ENCODE results near the gene SOD3. TPM values are rescaled to one million over a fixed set of nuclear protein-coding genes. Genes with fewer than 3 reads are reported as not detected.

The SOD3 gene, protein sequence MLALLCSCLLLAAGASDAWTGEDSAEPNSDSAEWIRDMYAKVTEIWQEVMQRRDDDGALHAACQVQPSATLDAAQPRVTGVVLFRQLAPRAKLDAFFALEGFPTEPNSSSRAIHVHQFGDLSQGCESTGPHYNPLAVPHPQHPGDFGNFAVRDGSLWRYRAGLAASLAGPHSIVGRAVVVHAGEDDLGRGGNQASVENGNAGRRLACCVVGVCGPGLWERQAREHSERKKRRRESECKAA
- total RNA-seq (2021) = 4.1 to 8.2 TPM (median 8.0 TPM) in 3 replicates
- percentile 50 among the genes with signal in this experiment for Bru-seq, nascent RNA
- long read RNA-seq, experiment 1, transcript SOD3-201 (2 exons, 1,526 nt) = major isoform, 15 of 16 reads
- long read RNA-seq, experiment 1, partial matches to known transcripts = 0 of 16 reads
- long read RNA-seq, experiment 1, other reads (novel, unspliced or antisense) = 1 of 16 reads
- long read RNA-seq, experiment 2, transcript SOD3-201 (2 exons, 1,526 nt) = major isoform, 14 of 22 reads
- long read RNA-seq, experiment 2, partial matches to known transcripts = 5 of 22 reads
- long read RNA-seq, experiment 2, other reads (novel, unspliced or antisense) = 3 of 22 reads
- long read RNA-seq, experiment 3 = 0 reads

DNA sequence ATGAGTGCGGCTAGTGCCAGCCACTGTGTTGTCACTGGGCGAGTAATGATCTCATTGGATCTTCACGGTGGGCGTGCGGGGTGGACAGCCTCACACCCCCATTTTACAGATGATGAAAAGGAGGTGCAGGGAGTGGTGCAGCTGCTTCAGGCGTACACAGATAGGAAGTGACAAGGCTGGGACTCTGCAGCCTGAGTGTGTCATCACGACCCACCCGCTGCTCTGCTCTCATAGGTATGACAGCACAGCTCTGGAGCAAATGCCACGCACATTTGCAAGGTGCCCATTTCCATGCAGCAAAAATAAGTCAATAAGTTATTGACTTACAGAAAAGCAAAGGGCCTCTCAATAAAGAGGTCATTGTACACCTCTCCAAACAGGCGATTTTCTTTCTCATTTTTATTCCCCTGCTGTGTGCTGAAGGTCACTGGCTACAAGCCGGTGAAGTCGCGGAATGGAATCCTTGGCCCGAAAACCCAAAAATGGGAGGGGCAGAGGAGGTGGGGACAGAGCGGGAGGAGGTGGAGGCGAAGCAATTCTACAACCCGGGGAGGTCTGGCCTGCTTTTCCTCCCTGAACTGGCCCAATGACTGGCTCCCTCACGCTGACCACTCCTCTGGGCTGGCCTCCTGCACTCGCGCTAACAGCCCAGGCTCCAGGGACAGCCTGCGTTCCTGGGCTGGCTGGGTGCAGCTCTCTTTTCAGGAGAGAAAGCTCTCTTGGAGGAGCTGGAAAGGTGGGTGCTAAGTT is at the start of gene SOD3:
SOD3 (plus strand) TSS at position 658 of the 750 bp plus-strand sequence. CDS start 3,949 bp downstream, outside the sequence.
- H3K4me3 Mint-ChIP-seq = peak within 1 kb of the TSS; percentile 70
- ATAC-seq (peak; percentile 92), DNase-seq (ENCODE audit: low spot score) (peak; percentile 72)
- CTCF ChIA-PET = interaction anchor here (1.0 to 3.3 kb wide), 13 partner anchors 13 to 251 kb away, joined by 3 to 25 read pairs (median 6); no protein-coding TSS in a partner anchor
- H3K27ac Mint-ChIP-seq = peak within 1 kb of the TSS; percentile 54
- no peaks in the 10 kb centered on the region for H3K9me3 Mint-ChIP-seq
- TF ChIP-seq, protein P1, sequence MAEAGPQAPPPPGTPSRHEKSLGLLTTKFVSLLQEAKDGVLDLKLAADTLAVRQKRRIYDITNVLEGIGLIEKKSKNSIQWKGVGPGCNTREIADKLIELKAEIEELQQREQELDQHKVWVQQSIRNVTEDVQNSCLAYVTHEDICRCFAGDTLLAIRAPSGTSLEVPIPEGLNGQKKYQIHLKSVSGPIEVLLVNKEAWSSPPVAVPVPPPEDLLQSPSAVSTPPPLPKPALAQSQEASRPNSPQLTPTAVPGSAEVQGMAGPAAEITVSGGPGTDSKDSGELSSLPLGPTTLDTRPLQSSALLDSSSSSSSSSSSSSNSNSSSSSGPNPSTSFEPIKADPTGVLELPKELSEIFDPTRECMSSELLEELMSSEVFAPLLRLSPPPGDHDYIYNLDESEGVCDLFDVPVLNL (CRISPR knock-in tag; IDR thresholded peaks at IDR 0.05; ENCODE audit: borderline replicate concordance, low read depth) = no peak
- TF ChIP-seq, protein P2, sequence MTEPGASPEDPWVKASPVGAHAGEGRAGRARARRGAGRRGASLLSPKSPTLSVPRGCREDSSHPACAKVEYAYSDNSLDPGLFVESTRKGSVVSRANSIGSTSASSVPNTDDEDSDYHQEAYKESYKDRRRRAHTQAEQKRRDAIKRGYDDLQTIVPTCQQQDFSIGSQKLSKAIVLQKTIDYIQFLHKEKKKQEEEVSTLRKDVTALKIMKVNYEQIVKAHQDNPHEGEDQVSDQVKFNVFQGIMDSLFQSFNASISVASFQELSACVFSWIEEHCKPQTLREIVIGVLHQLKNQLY (CRISPR knock-in tag; IDR thresholded peaks at IDR 0.05) = no peak
- TF ChIP-seq CBFB (CRISPR knock-in tag; IDR thresholded peaks at IDR 0.05; ENCODE audit: low read depth) (no peak), SP1 (CRISPR knock-in tag; conservative IDR thresholded peaks at IDR 0.05) (0 out of 2 replicates have a peak, but pooled peaks have one; percentile 38), ZNF396 (CRISPR knock-in tag; IDR thresholded peaks at IDR 0.05; ENCODE audit: borderline replicate concordance) (no peak), ZNF121 (CRISPR knock-in tag; IDR thresholded peaks at IDR 0.05) (0 out of 2 replicates have a peak, but pooled peaks have one; percentile 11), JAZF1 (CRISPR knock-in tag; IDR thresholded peaks at IDR 0.05) (no peak), NFE2L1 (CRISPR knock-in tag; IDR thresholded peaks at IDR 0.05) (no peak), FOXJ3 (CRISPR knock-in tag; IDR thresholded peaks at IDR 0.05; ENCODE audit: borderline replicate concordance) (no peak), TEAD1 (CRISPR knock-in tag; IDR thresholded peaks at IDR 0.05) (no peak)
- TF ChIP-seq, protein P3, sequence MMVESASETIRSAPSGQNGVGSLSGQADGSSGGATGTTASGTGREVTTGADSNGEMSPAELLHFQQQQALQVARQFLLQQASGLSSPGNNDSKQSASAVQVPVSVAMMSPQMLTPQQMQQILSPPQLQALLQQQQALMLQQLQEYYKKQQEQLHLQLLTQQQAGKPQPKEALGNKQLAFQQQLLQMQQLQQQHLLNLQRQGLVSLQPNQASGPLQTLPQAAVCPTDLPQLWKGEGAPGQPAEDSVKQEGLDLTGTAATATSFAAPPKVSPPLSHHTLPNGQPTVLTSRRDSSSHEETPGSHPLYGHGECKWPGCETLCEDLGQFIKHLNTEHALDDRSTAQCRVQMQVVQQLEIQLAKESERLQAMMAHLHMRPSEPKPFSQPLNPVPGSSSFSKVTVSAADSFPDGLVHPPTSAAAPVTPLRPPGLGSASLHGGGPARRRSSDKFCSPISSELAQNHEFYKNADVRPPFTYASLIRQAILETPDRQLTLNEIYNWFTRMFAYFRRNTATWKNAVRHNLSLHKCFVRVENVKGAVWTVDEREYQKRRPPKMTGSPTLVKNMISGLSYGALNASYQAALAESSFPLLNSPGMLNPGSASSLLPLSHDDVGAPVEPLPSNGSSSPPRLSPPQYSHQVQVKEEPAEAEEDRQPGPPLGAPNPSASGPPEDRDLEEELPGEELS (CRISPR knock-in tag; IDR thresholded peaks at IDR 0.05) = no peak
- TF ChIP-seq, protein P4, sequence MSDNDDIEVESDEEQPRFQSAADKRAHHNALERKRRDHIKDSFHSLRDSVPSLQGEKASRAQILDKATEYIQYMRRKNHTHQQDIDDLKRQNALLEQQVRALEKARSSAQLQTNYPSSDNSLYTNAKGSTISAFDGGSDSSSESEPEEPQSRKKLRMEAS (CRISPR knock-in tag; IDR thresholded peaks at IDR 0.05) = no peak
- TF ChIP-seq, protein P5, sequence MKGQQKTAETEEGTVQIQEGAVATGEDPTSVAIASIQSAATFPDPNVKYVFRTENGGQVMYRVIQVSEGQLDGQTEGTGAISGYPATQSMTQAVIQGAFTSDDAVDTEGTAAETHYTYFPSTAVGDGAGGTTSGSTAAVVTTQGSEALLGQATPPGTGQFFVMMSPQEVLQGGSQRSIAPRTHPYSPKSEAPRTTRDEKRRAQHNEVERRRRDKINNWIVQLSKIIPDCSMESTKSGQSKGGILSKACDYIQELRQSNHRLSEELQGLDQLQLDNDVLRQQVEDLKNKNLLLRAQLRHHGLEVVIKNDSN (CRISPR knock-in tag; IDR thresholded peaks at IDR 0.05) = no peak
- H3K4me1 Mint-ChIP-seq = peaks cover 24% of the 10 kb centered on the region
- H3K36me3 Mint-ChIP-seq = no peaks in the 10 kb centered on the region
- peaks cover 59% of the 10 kb centered on the region for H3K27me3 Mint-ChIP-seq (ENCODE audit: low read depth)
- POLR2A ChIA-PET = no interaction called here

DNA sequence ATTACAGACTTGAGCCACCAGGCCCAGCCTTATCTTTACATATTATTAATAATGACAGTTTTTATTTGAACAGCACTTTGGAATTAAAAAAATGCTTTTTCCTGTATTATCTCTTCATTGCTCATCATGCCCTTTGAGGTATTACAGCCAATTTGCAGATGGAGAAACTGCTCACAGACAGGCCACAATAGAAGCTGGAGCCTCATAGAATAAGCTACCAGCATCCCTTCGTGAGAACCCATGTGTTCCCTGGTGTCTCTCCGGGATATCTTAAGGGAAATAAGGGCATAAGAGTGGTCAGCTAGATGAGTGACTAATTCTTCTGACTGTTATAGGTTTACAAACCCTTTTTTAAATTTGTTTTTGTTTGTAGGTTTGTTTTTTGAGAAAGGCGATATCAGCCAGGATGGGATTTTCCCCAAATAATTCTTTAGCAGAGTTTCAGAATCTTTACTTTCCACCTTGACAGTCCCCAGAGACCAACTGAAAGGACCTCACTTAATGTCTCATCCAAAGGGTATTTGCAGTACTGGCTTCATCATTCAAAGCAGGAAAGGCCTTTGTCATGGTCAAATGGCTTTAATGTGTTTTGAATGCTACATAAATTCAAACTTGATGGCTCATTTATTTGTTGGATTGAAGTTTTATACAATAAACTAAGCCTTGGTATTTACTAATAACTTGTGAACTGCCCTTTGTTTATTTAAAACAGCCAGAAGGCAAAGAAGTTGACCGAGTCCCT is 48.0 kb upstream of the SOD3 start:
- ATAC-seq = no peak
- no peak for DNase-seq (ENCODE audit: low spot score)
- no peaks in the 10 kb centered on the region for H3K36me3 Mint-ChIP-seq
- TF ChIP-seq GRHL2 (CRISPR knock-in tag; IDR thresholded peaks at IDR 0.05; ENCODE audit: insufficient replicate concordance, severe bottlenecking) (no peak), RORB (CRISPR knock-in tag; IDR thresholded peaks at IDR 0.05) (no peak), HMGA2 (CRISPR knock-in tag; IDR thresholded peaks at IDR 0.05) (no peak), PRRX2 (CRISPR knock-in tag; IDR thresholded peaks at IDR 0.05) (no peak), ZNF423 (CRISPR knock-in tag; IDR thresholded peaks at IDR 0.05) (no peak)
- TF ChIP-seq, protein P6, sequence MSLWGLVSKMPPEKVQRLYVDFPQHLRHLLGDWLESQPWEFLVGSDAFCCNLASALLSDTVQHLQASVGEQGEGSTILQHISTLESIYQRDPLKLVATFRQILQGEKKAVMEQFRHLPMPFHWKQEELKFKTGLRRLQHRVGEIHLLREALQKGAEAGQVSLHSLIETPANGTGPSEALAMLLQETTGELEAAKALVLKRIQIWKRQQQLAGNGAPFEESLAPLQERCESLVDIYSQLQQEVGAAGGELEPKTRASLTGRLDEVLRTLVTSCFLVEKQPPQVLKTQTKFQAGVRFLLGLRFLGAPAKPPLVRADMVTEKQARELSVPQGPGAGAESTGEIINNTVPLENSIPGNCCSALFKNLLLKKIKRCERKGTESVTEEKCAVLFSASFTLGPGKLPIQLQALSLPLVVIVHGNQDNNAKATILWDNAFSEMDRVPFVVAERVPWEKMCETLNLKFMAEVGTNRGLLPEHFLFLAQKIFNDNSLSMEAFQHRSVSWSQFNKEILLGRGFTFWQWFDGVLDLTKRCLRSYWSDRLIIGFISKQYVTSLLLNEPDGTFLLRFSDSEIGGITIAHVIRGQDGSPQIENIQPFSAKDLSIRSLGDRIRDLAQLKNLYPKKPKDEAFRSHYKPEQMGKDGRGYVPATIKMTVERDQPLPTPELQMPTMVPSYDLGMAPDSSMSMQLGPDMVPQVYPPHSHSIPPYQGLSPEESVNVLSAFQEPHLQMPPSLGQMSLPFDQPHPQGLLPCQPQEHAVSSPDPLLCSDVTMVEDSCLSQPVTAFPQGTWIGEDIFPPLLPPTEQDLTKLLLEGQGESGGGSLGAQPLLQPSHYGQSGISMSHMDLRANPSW (CRISPR knock-in tag; conservative IDR thresholded peaks at IDR 0.05; ENCODE audit: low read depth) = no peak
- no peaks in the 10 kb centered on the region for H3K9me3 Mint-ChIP-seq
- ChIA-PET POLR2A (interaction anchor here (0.5 to 0.6 kb wide), 2 partner anchors 232 to 436 kb away, joined by 3 to 4 read pairs; no protein-coding TSS in a partner anchor), CTCF (no interaction called here)
- no peak overlapping the region for H3K27ac Mint-ChIP-seq
- H3K4me3 Mint-ChIP-seq = no peak overlapping the region
- peaks cover 3% of the 10 kb centered on the region; the same call in 1 of the 2 replicates for H3K27me3 Mint-ChIP-seq (ENCODE audit: low read depth)
- peaks cover 25% of the 10 kb centered on the region for H3K4me1 Mint-ChIP-seq
